Kidney tubule cell (primary cell): ENCODE measurements around the gene PWWP2B.
"Not testable (repeated sequence)": the region's sequence is repeated elsewhere in the genome, so short reads cannot be mapped to it uniquely, and the experiment has no call there.

ENCODE experiments used
- DNase-seq: peaks from one replicate; pipeline ENCODE4 v3.0.0-alpha.2; 2018; ENCODE audit warnings: low spot score

The PWWP2B gene

GRCh38 chr10:132363921-132364593 is 32.9 kb upstream of the PWWP2B start:
- peak; percentile 36 for DNase-seq

DNA sequence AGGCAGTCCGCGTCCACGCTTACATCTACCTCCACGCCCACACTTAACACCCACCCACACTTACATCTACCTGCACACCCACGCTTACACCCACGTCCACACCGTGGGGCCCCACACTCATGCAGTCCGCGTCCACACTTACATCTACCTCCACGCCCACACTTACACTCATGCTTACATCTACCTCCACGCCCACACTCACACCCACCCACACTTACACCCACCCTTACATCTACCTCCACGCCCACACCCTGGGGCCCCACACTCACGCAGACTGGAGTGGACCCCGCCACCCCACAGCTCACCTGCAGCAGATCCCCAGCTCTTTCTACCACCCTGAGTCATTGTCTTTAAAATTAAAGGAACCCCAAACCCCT is 32.4 kb upstream of the PWWP2B start:
- no peak for DNase-seq

DNA sequence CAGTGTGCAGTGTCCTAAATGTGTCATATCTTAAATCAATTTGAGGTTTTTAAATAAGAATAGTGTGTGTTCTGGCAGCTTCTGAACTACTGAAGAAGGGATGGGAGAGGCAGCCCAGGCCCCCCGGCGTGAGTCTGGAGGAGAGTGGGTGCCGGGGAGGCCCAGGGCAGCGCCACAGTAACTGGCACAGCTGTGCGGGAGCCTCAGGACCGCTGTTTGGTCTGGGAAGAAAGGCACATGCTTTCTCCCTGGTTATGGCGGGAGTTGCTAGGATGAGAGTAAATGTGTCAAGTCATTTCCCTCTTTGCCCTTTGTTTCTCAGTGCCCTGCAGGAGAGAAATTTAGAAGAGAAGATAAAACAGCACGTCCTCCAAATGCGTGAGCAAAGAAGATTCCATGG is 31.9 kb upstream of the PWWP2B start:
- DNase-seq = no peak

DNA sequence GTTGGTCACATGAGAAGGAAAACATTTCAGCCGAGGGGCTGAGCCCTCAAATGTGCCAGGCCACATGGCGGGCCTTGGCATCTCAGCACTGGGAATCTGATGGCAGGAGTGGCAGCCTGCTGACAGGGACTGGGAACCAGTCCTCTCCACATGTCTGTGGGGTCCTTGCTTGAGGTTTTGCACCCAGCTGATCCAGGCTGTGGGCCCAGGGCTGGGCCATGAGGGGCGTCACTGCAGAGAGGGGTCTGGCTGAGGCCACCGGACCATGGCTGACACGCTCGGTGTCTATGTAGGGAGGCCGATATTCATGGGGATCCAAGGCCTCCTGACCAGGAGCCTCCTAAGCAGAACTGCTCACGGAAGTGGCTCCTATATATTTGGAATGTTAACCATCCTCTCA is 31.0 kb upstream of the PWWP2B start:
- no peak for DNase-seq

GRCh38 chr10:132366499-132366898 is 30.5 kb upstream of the PWWP2B start:
- DNase-seq = no peak

- no peak for DNase-seq
Measured at GRCh38 chr10:132368391-132368790, 28.6 kb upstream of the PWWP2B start.

DNA sequence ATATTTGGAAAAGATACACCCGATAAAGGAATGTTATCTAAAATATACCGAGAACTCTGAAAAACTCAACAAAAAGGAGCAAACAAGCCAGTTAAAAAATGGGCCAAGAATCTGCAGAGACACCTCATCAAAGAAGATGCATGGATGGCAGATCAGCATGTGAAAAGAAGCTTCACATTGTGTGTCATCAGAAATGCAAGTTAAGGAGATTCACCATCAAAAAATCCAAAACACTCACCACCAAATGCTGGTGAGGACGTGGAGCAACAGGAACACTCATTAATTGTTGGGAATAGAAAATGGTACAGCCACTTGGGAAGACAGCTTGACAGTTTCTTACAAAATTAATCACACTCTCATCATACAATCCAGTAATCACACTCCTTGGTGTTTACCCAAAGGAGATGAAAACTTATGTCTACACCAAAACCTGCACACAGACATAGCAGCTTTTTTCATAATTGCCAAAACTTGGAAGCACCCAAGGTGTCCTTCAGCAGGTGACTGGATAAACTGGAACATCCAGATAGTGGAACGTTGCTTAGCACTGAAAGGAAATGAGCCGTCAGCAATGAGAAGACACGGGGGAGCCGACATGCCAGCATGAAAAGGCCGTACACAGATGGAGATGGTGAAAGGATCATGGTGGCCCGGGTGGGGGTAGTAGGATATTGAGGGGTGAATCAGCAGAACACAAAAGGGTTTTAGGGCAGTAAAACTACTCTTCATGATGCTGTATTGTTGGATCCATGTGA is 27.9 kb upstream of the PWWP2B start:
- DNase-seq = peak; percentile 16

DNA sequence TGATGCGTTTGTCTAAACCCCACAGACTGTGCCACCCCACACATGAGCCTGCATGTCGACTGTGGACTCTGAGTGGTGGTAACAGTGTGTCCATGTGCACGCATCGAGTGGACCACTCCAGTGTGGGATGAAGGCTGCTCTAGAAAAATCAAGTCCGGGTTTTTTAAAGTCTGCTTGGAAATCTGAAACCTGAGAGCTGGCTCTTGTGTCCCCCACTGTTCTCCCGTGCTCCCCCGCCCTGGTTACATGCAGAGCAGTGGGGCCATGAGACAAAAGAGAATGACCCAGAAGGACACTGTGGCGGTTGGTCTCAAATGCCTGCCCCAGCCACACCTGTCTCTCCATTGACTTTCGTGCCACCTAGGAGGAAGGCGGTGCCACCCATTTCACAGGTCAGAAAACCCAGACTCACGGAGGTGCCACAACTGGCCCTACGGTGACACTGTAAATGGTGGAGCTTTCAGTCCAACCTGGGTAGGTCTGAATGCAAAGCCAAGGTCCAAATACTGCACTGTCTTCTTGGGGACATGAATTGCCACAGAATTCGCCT is 27.3 kb upstream of the PWWP2B start:
- no peak for DNase-seq

GRCh38 chr10:132370426-132371340 is 26.3 kb upstream of the PWWP2B start:
- DNase-seq = no peak

DNA sequence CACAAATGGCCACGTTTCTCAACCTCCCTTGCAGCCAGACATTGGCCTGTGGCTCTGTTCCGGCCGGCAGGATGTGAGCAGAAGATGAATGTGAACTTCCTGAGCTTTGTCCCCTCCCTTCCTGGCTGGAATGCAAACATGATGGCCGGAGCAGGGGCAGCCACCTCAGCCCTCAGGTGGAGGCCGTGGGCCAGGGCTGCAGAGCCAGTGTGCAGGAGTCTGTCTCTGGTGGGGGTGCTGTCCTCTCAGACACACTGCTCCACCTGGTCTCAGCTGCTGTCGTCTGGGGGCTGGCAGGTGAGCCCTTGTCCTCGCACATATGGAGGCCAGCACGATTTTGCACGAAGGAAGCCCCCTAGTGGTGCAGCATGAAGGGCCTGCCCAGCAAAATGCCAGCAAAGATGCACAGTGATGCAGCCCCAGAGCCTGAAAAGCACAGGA is 25.3 kb upstream of the PWWP2B start:
- no peak for DNase-seq

GRCh38 chr10:132372516-132373095 is 24.4 kb upstream of the PWWP2B start:
- DNase-seq = no peak

- no peak for DNase-seq
Measured at GRCh38 chr10:132373241-132373955, 23.6 kb upstream of the PWWP2B start.

DNA sequence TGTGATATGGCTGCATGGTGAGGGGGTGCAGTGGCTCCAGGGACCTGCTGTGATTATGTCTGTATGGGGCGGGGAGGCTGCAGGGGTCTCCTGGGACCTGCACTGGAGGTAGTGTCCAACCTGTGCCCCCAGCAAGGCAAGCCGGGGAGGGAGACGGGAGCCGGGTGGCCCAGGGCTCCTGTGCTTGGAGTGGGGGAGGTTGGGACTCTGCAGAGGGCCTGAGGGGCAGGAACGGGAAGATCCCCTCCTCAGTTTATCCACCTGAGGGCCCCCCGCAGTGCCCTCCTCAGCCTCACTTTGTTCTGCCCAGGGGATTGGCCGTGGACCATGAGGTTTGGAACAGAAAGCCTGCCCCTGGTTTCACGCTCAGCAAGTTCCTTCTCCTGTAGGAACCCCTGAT is 22.8 kb upstream of the PWWP2B start:
- no peak for DNase-seq

- DNase-seq = no peak
Measured at GRCh38 chr10:132374612-132375011, 22.4 kb upstream of the PWWP2B start.

DNA sequence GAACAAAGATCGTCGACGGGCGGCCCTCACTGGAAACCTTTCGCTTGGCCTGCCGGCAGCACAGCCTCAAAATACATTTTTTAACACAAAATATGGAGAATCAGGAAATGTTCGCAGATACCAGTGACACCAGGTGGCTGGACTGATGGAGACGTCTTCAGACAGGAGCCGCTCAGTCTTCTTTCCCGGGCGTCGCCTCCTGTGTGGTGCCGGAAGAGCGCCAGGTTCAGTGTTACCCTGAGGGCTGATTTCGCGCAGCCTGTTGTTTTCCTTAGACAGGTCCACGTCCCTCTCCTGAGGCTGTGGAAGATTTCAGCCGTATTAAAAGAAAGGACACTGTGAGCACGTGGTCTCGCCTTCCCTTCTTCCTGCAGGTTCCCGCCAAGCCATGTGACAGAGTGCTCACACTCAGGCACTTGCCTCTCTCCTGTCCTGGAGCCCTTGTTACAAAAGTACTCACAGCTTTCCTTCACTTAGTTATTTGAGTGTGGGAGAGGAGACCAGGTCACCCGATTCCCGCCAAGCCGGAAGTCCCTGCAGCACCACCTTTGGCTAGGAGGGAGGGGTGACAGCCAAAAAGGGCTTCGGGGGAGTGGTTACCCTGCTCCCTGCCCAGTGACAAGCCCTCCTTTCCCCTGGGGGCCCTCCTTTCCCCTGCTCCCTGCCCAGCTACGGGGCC is 21.7 kb upstream of the PWWP2B start:
- DNase-seq = no peak

- no peak for DNase-seq
Measured at GRCh38 chr10:132375795-132376297, 21.2 kb upstream of the PWWP2B start.

GRCh38 chr10:132376394-132376851 is 20.6 kb upstream of the PWWP2B start:
- peak; percentile 27 for DNase-seq

- DNase-seq = no peak
Measured at GRCh38 chr10:132377326-132377725, 19.7 kb upstream of the PWWP2B start.

- DNase-seq = not testable (repeated sequence)
Measured at GRCh38 chr10:132379026-132379425, 18.0 kb upstream of the PWWP2B start.

DNA sequence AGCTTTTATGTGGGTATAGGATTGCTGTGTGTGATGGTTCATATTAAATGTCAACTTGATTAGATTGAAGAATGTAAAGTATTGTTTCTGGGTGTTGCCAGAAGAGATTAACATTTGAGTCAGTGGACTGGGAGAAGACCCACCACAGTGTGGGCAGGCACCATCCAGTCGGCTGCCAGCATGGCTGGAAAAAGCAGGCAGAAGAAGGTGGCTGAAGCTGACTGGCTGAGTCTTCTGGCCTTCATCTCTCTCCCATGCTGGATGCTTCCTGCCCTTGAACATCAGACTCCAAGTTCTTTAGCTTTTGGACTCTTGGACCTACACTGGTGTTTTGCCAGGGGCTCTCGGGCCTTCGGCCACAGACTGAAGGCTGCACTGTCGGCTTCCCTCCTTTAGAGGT is 16.0 kb upstream of the PWWP2B start:
- DNase-seq = not testable (repeated sequence)
